HepG2 (cell line): ENCODE measurements around the gene ADGRB2. TPM values are rescaled to one million over a fixed set of nuclear protein-coding genes. Genes with fewer than 3 reads are reported as not detected.

ENCODE experiments used
- ARID5B ChIP-seq: IDR thresholded peaks from 2 replicates; pipeline ENCODE4 v1.4.0; 2020; ENCODE audit warnings: mild to moderate bottlenecking, missing genetic modification reagents
- CCAR2 ChIP-seq: fragments of 200-400 bp; formaldehyde crosslinking; optimal IDR thresholded peaks from 2 replicates; pipeline ENCODE3; 2018; ENCODE audit warnings: low read depth, mild to moderate bottlenecking, low read length, moderate library complexity
- CERS6 ChIP-seq: sonication (generic); formaldehyde crosslinking; IDR thresholded peaks from 2 replicates; pipeline ENCODE4 v1.5.0; 2020; ENCODE audit warnings: missing genetic modification reagents
- LCORL ChIP-seq, 2 experiments: fragments of 450-650 bp in 1 of 2; sonication (generic) in 1 of 2; formaldehyde crosslinking in 1 of 2; IDR thresholded peaks; 2 replicates each; pipeline versions ENCODE4 v1.5.0 to v1.6.1; 2017 to 2020; ENCODE audit warnings: antibody characterized with exemption in 1 of 2, missing genetic modification reagents in 1 of 2
- MIXL1 ChIP-seq: IDR thresholded peaks from 2 replicates; pipeline ENCODE4 v1.6.1; 2016
- MLXIP ChIP-seq: sonication (generic); formaldehyde crosslinking; IDR thresholded peaks from 2 replicates; pipeline ENCODE4 v1.9.0; 2021; ENCODE audit warnings: missing genetic modification reagents, borderline replicate concordance
- MYNN ChIP-seq: sonication (generic); formaldehyde crosslinking; IDR thresholded peaks from 2 replicates; pipeline ENCODE4 v1.4.0; 2020; ENCODE audit warnings: mild to moderate bottlenecking, low read depth, missing genetic modification reagents
- NFRKB ChIP-seq: fragments of 450-650 bp; IDR thresholded peaks from 2 replicates; pipeline ENCODE4 v1.6.1; 2017
- TAF15 ChIP-seq: fragments of 200-400 bp; formaldehyde crosslinking; IDR thresholded peaks from one replicate; pipeline ENCODE4 v1.6.1; 2018; ENCODE audit warnings: mild to moderate bottlenecking, low read depth, low read length; ENCODE audit not compliant: poor library complexity, severe bottlenecking
- YEATS4 ChIP-seq: sonication (generic); formaldehyde crosslinking; IDR thresholded peaks from 2 replicates; pipeline ENCODE4 v1.4.0; 2020; ENCODE audit warnings: missing genetic modification reagents, borderline replicate concordance
- ZKSCAN8 ChIP-seq: IDR thresholded peaks from 2 replicates; pipeline ENCODE4 v1.6.1; 2016; ENCODE audit warnings: borderline replicate concordance, missing genetic modification reagents, missing compliant biosample characterization
- ZNF18 ChIP-seq: sonication (generic); formaldehyde crosslinking; IDR thresholded peaks from 2 replicates; pipeline ENCODE4 v1.8.0; 2022; ENCODE audit warnings: mild to moderate bottlenecking, missing genetic modification reagents; ENCODE audit not compliant: insufficient replicate concordance
- ZNF251 ChIP-seq: sonication (generic); formaldehyde crosslinking; IDR thresholded peaks from 2 replicates; pipeline ENCODE4 v1.9.0; 2021; ENCODE audit warnings: mild to moderate bottlenecking, missing genetic modification reagents
- ZNF292 ChIP-seq: sonication (generic); formaldehyde crosslinking; IDR thresholded peaks from 2 replicates; pipeline ENCODE4 v1.8.1; 2022; ENCODE audit warnings: mild to moderate bottlenecking, low read depth, missing genetic modification reagents, borderline replicate concordance
- ZNF317 ChIP-seq: sonication (generic); formaldehyde crosslinking; IDR thresholded peaks from 2 replicates; pipeline ENCODE4 v1.5.0; 2020; ENCODE audit warnings: mild to moderate bottlenecking, missing genetic modification reagents
- ZNF329 ChIP-seq: sonication (generic); formaldehyde crosslinking; IDR thresholded peaks from 2 replicates; pipeline ENCODE4 v1.9.0; 2021; ENCODE audit warnings: low read depth, mild to moderate bottlenecking, missing genetic modification reagents
- ZNF468 ChIP-seq: sonication (generic); formaldehyde crosslinking; IDR thresholded peaks from 2 replicates; pipeline ENCODE4 v1.8.0; 2022; ENCODE audit warnings: mild to moderate bottlenecking, moderate library complexity, missing genetic modification reagents
- polyA plus RNA-seq, 8 experiments: library from polyadenylated mRNA; depleted of rRNA in 3 of 8; stranded (reverse) in 7 of 8; unstranded in 1 of 8; fragments of >200 nt; fragmentation: Illumina TruSeq in 4 of 8; extraction: Trizol in 4 of 8; gene quantifications; 2 replicates each; pipeline versions ENCODE4 v1.2.1 to v1.2.3, GENCODE V29; 2011 to 2016; ENCODE audit warnings: low read depth in 4 of 8, missing spikeins in 1 of 8, mixed read lengths in 1 of 8; ENCODE audit not compliant: insufficient read depth in 1 of 8
- total RNA-seq, 5 experiments: library from RNA; depleted of rRNA; stranded (reverse); fragments of >200 nt; fragmentation: Illumina TruSeq; extraction: Trizol; gene quantifications; 2 replicates each; pipeline ENCODE4 v1.2.3, GENCODE V29; 2016; ENCODE audit warnings: low read depth in 1 of 5

Gene ADGRB2
- total and polyA plus RNA-seq, 2 of the 13 experiments (the other 11 are each of a cell fraction or from before 2014, with no cell fraction given), result 0.03 to 0.09 TPM

GRCh38 chr1:31715087-31715872 is 48.9 kb downstream of the ADGRB2 start (continued):
- 0 out of 2 replicates have a peak, but pooled peaks have one; percentile 66 for TF ChIP-seq MYNN
- TF ChIP-seq NFRKB, result no peak
- no peak for TF ChIP-seq ZNF18 (CRISPR knock-in tag)
- no peak for TF ChIP-seq ZNF468 (CRISPR knock-in tag)
- TF ChIP-seq ZNF251 (CRISPR knock-in tag), result no peak
- no peak for TF ChIP-seq CCAR2
- TF ChIP-seq CERS6, result no peak
- peak; percentile 80; the same call in 1 of the 2 replicates for TF ChIP-seq MIXL1
- peak; percentile 98 for TF ChIP-seq YEATS4
- no peak for TF ChIP-seq ZNF292 (CRISPR knock-in tag)
- TF ChIP-seq TAF15, result no peak
- 0 out of 2 replicates have a peak, but pooled peaks have one; percentile 25 for TF ChIP-seq ZNF329 (CRISPR knock-in tag)
- TF ChIP-seq MLXIP (CRISPR knock-in tag), result no peak
- TF ChIP-seq ZNF317, result no peak
- TF ChIP-seq ARID5B (CRISPR knock-in tag), result no peak
- TF ChIP-seq ZKSCAN8 (CRISPR knock-in tag), result peak; percentile 70; the same call in 1 of the 2 replicates
- no peak for TF ChIP-seq LCORL (IDR thresholded peaks at IDR 0.05)
- TF ChIP-seq LCORL (CRISPR knock-in tag; IDR thresholded peaks at IDR 0.05), result peak; percentile 86
